NCI-H460 (cell line): ENCODE data around the gene ATP6V0E2. TPM values are rescaled to one million over a fixed set of nuclear protein-coding genes. Genes with fewer than 3 reads are reported as not detected.
"Not testable (repeated sequence)": the region's sequence is repeated elsewhere in the genome, so short reads cannot be mapped to it uniquely, and the experiment has no call there.

Experiments
- DNase-seq: peaks from one replicate; pipeline ENCODE4 v3.0.0-alpha.2; 2016; ENCODE audit warnings: low read depth; ENCODE audit errors: extremely low read depth
- small RNA-seq, 2 experiments: library from RNA; depleted of rRNA; stranded (forward); fragments of <200 nt; gene quantifications; one replicate each; pipeline ENCODE3, GENCODE V24; 2014
- total RNA-seq: library from RNA; depleted of rRNA; stranded (reverse); fragments of >200 nt; shearing (Covaris generic); gene quantifications from 2 replicates; pipeline ENCODE4 v1.2.3, GENCODE V29; 2014; rRNA removed

Gene ATP6V0E2
- total RNA-seq, 1 experiment from 2014 or later = 28.4 TPM

DNA sequence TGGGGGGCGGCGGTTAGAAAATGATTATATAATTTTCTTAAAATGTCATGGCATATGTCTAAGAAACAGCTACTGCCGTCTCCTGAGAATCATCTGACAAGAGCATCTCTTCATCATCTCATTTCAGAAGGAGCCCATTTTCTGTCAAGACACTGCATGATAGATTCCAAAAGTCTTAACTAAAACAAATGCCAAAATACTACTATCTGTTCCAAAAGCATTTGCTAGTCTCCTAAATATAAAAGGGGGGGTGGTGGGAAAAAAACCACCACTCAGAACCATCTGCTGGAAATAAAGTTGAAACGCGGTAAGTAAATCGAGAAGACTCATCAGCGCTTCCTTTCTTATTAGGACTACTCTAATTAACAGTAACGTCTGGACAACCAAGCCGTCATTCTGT is 36.5 kb downstream of the ATP6V0E2 start:
- DNase-seq = not testable (repeated sequence)

DNA sequence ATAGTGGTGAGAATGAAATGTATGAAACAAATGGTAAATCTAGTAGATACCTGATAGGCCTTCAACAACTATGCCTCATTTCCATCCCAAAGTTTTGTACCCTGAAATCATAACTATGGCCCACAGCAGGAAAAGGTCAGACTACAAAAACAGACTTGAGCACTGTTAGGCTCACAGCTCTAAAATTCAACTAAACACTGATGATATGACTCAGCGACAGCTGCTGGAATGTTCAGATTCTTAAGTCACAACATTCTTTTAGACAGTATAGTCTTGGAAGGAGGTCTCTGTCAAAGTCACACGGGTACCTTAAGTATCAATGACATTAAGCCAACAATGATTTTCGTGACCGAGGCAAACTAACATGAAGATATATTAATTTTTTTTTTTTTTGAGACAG is 38.4 kb downstream of the ATP6V0E2 start:
- DNase-seq = not testable (repeated sequence)

GRCh38 chr7:149926414-149926813 is 52.6 kb downstream of the ATP6V0E2 start:
- not testable (repeated sequence) for DNase-seq

Small RNA genes lying within 50 kb of the gene (small RNA-seq; reads per million reads assigned to genes)
- 0 reads per million in 2 experiments for gene AC093458.1

Other genes with a start within 250 kb of the ATP6V0E2 start
- gene ZNF467, start 100.4 kb upstream of the ATP6V0E2 start, total RNA-seq = 3.3 TPM in 2 replicates
- gene ZNF862, start 35.6 kb upstream of the ATP6V0E2 start, total RNA-seq = 4.6 and 8.3 TPM in 2 replicates